ENCODE data around the gene DHRS13. TPM values are rescaled to one million over a fixed set of nuclear protein-coding genes. Genes with fewer than 3 reads are reported as not detected.
"Not testable (repeated sequence)": the region's sequence is repeated elsewhere in the genome, so short reads cannot be mapped to it uniquely, and the experiment has no call there.

The DHRS13 gene
- total RNA-seq, 2 donors from 2014 or later = 7.3 to 9.9 TPM

DNA sequence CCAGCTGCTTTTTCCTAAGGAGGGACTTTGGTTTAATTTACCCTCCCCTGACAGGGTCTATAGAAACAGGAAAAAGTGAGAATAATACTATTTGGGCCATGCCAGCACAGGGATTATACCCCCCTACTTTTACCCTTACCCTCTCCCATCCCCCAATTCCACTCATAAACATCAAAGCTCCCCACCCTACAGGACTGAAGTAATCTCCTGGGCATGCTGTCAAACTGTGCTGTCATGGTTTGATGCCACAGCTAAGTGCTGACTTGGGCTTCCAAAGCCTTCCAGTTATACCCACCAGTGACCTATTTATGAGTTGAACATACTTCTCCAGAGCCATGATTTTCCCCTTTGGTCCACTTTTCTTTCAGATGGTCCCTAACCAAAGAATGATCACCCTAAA lies 35.7 kb upstream of the DHRS13 start:
- ATAC-seq = no peak
- Histone ChIP-seq H3K4me1 (peaks cover 65% of the 10 kb centered on the region), H3K27me3 (no peaks in the 10 kb centered on the region), H3K4me3 (no peak overlapping the region), H3K9me3 (no peaks in the 10 kb centered on the region), H3K36me3 (replicated peaks in 1 of 2; ENCODE audit: insufficient read depth in 1 of 2, low read depth in 2 of 2) (peaks cover 0 to 2% of the 10 kb centered on the region in 2 donors), H3K27ac (peak overlapping the region in 2 of 4 donors; percentile 69 to 81)
- no peak for TF ChIP-seq POLR2A (IDR thresholded peaks at IDR 0.05)
- TF ChIP-seq, protein P1, sequence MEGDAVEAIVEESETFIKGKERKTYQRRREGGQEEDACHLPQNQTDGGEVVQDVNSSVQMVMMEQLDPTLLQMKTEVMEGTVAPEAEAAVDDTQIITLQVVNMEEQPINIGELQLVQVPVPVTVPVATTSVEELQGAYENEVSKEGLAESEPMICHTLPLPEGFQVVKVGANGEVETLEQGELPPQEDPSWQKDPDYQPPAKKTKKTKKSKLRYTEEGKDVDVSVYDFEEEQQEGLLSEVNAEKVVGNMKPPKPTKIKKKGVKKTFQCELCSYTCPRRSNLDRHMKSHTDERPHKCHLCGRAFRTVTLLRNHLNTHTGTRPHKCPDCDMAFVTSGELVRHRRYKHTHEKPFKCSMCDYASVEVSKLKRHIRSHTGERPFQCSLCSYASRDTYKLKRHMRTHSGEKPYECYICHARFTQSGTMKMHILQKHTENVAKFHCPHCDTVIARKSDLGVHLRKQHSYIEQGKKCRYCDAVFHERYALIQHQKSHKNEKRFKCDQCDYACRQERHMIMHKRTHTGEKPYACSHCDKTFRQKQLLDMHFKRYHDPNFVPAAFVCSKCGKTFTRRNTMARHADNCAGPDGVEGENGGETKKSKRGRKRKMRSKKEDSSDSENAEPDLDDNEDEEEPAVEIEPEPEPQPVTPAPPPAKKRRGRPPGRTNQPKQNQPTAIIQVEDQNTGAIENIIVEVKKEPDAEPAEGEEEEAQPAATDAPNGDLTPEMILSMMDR (IDR thresholded peaks at IDR 0.05) = no peak
- intact Hi-C loops (cut with DNase I) = no loop called here
- DNase-seq = no peak

DNA sequence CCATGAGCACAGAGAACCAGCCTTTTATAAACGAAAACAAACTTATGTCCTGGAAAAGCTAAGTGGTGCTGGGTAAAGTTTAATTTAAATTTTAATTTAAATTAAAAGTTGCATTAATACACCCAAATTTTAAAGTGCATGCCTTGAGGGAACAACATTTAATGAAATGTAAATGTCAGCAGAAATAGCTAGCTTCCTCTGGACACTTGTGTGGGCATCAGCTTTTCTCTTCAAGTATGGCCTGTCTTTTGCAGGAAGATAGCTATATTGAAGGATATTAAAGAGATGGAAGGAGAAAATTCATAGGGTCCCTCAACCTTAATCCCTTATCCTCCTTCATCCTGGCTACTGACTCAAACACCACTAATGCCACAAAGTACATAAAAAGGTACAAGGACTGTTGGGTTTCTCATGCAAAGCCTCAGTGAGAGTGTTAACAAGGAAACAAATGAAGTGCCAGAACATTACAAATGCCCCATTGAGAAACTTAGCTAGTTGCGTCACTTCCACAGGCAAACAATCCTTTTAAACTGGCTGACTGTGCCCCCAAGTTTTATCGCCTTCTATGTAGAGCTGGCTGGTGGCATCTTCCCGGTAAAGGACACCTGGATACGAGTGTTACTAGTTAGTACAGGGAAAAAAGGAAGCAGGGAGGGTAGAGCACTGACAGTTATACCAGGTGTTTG lies 34.3 kb upstream of the DHRS13 start:
- H3K27ac ChIP-seq = peak overlapping the region; percentile 18 to 81 (median 54)
- DNase-seq = peak in 3 of 4 donors; percentile 27 to 70 (median 44)
- H3K4me3 ChIP-seq = no peak overlapping the region

GRCh38 chr17:28935744-28936460 lies 33.0 kb upstream of the DHRS13 start:
- peaks cover 50% of the 10 kb centered on the region for H3K4me1 ChIP-seq
- DNase-seq (no peak), ATAC-seq (no peak)
- H3K9me3 ChIP-seq = no peaks in the 10 kb centered on the region
- peaks cover 0 to 2% of the 10 kb centered on the region in 2 donors for H3K36me3 ChIP-seq (replicated peaks in 1 of 2; ENCODE audit: insufficient read depth in 1 of 2, low read depth in 2 of 2)
- H3K4me3 ChIP-seq = no peak overlapping the region
- TF ChIP-seq POLR2A (IDR thresholded peaks at IDR 0.05) = no peak
- TF ChIP-seq, protein P1 (IDR thresholded peaks at IDR 0.05) = no peak
- WGBS, 2 donors = 59 to 77% methylated on average over 8 of the region's 8 CpGs
- no peaks in the 10 kb centered on the region for H3K27me3 ChIP-seq
- intact Hi-C loops (cut with DNase I) = no loop called here
- H3K27ac ChIP-seq = peak overlapping the region in 3 of 4 donors; percentile 27 to 81 (median 38)

More for the DNA sequence above, 34.3 kb upstream of the DHRS13 start:
- Histone ChIP-seq H3K36me3 (replicated peaks in 1 of 2; ENCODE audit: insufficient read depth in 1 of 2, low read depth in 2 of 2) (peaks cover 0 to 2% of the 10 kb centered on the region in 2 donors), H3K9me3 (no peaks in the 10 kb centered on the region), H3K4me1 (peaks cover 62% of the 10 kb centered on the region), H3K27me3 (no peaks in the 10 kb centered on the region)
- 38 to 51% methylated on average over 5 of the region's 5 CpGs for WGBS, 2 donors
- intact Hi-C loops (cut with DNase I) = no loop called here
- ATAC-seq = peak; percentile 86
- TF ChIP-seq POLR2A (IDR thresholded peaks at IDR 0.05) = no peak
- TF ChIP-seq, protein P1 (IDR thresholded peaks at IDR 0.05) = no peak

GRCh38 chr17:28934508-28934907 lies 31.6 kb upstream of the DHRS13 start:
- H3K36me3 ChIP-seq (replicated peaks in 1 of 2; ENCODE audit: insufficient read depth in 1 of 2, low read depth in 2 of 2); DNase-seq; ATAC-seq; intact Hi-C loops (cut with DNase I); H3K4me3 ChIP-seq; H3K27me3 ChIP-seq; H3K9me3 ChIP-seq: not testable (repeated sequence)
- Histone ChIP-seq H3K4me1 (peaks cover 41% of the 10 kb centered on the region), H3K27ac (peak overlapping the region in 1 of 4 donors; percentile 81)
- 95% methylated on average over 6 to 8 of the region's 8 CpGs for WGBS, 2 donors

GRCh38 chr17:28929787-28930186 lies 26.9 kb upstream of the DHRS13 start:
- no peaks in the 10 kb centered on the region for H3K9me3 ChIP-seq
- H3K4me1 ChIP-seq = peaks cover 5% of the 10 kb centered on the region
- 86 to 100% methylated on average over 2 of the region's 2 CpGs for WGBS, 2 donors
- TF ChIP-seq, protein P1 (IDR thresholded peaks at IDR 0.05) = no peak
- no peak for TF ChIP-seq POLR2A (IDR thresholded peaks at IDR 0.05)
- H3K27me3 ChIP-seq = no peaks in the 10 kb centered on the region
- H3K36me3 ChIP-seq (replicated peaks in 1 of 2; ENCODE audit: insufficient read depth in 1 of 2, low read depth in 2 of 2) = peaks cover 0 to 2% of the 10 kb centered on the region in 2 donors
- no peak for DNase-seq
- no peak for ATAC-seq
- H3K27ac ChIP-seq = no peak overlapping the region
- intact Hi-C loops (cut with DNase I) = no loop called here
- no peak overlapping the region for H3K4me3 ChIP-seq
